Measurements from ENCODE around the gene BMP7. TPM values are rescaled to one million over a fixed set of nuclear protein-coding genes. Genes with fewer than 3 reads are reported as not detected.

BMP7 gene
- total and polyA plus RNA-seq, 9 of the 15 experiments (the other 6 are each of a cell fraction or from before 2014, with no cell fraction given), result 0.18 TPM; not detected in 8

DNA sequence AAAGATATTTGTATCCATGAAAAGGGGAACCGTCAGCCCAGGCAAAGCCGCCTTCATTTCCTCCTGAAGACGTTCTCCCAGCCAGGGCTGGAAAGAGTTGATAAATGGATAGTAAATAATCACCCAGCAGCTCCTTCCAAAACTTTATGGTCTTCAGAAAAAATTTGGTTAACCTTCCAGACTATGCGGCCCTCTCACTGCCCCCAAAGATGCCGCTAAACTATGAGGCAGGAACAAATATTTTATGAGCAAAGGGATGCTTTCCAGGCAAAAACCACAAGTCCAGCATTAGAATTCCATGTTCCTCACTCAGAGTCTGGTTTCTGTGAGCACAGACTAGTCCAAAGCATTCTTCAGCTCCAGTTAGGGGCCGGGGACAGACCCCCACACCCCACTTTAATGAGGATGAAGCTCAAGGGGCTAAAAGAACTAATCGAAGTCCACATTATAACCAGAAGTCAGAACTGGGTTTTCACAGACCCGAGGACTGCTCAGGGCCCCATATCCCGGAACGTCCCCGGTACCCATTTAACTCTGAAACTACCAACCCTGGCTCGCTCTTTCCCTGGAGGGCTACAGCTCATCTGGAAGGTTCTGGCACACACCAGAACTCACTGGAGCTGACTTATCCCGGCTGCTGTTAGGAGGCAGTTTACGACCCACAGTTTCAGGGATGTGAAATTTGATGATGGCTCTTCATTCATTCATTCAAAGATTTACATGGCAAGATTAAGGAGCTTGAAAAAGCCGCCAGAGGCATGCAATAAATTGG, 29.4 kb downstream of the BMP7 start:
- Histone ChIP-seq H3K4me2 (ENCODE audit: insufficient read depth, low read length) (no peak overlapping the region), H3K4me1 (replicated peaks in 1 of 2; ENCODE audit: control insufficient read depth in 2 of 2, insufficient read depth in 2 of 2, low read length in 2 of 2) (no peaks in the 10 kb centered on the region), H3K36me3 (ENCODE audit: control insufficient read depth, insufficient read depth, low read length) (no peaks in the 10 kb centered on the region), H3K4me3 (no peak overlapping the region), H4K20me1 (replicated peaks; ENCODE audit: control insufficient read depth, insufficient read depth, low read length) (no peaks in the 10 kb centered on the region), H3K9me1 (ENCODE audit: control insufficient read depth, insufficient read depth, low read length) (no peaks in the 10 kb centered on the region), H3K79me2 (ENCODE audit: control insufficient read depth, insufficient read depth, low read length) (no peaks in the 10 kb centered on the region), H3K27ac (ENCODE audit: extremely low read depth, low read depth, low read length) (no peak overlapping the region), H2AFZ (ENCODE audit: low read depth, low read length) (no peak overlapping the region), H3K27me3 (ENCODE audit: control insufficient read depth in 2 of 2, insufficient read depth in 2 of 2, low read length in 2 of 2) (peaks cover 0 to 32% of the 10 kb centered on the region in 2 experiments; a peak in 3 of 5 replicates), H3K9me3 (replicated peaks; ENCODE audit: control insufficient read depth, insufficient read depth, low read depth, low read length) (no peaks in the 10 kb centered on the region), H3K9ac (ENCODE audit: insufficient read depth in 1 of 2, low read depth in 2 of 2, low read length in 2 of 2) (no peak overlapping the region)
- no peak for TF ChIP-seq NR2F6 (CRISPR knock-in tag; IDR thresholded peaks at IDR 0.05)
- TF ChIP-seq, protein P1, sequence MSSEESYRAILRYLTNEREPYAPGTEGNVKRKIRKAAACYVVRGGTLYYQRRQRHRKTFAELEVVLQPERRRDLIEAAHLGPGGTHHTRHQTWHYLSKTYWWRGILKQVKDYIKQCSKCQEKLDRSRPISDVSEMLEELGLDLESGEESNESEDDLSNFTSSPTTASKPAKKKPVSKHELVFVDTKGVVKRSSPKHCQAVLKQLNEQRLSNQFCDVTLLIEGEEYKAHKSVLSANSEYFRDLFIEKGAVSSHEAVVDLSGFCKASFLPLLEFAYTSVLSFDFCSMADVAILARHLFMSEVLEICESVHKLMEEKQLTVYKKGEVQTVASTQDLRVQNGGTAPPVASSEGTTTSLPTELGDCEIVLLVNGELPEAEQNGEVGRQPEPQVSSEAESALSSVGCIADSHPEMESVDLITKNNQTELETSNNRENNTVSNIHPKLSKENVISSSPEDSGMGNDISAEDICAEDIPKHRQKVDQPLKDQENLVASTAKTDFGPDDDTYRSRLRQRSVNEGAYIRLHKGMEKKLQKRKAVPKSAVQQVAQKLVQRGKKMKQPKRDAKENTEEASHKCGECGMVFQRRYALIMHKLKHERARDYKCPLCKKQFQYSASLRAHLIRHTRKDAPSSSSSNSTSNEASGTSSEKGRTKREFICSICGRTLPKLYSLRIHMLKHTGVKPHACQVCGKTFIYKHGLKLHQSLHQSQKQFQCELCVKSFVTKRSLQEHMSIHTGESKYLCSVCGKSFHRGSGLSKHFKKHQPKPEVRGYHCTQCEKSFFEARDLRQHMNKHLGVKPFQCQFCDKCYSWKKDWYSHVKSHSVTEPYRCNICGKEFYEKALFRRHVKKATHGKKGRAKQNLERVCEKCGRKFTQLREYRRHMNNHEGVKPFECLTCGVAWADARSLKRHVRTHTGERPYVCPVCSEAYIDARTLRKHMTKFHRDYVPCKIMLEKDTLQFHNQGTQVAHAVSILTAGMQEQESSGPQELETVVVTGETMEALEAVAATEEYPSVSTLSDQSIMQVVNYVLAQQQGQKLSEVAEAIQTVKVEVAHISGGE (CRISPR knock-in tag; IDR thresholded peaks at IDR 0.05), result peak in 1 of 3 experiments; percentile 83; a peak in 2 of 6 replicates
- in situ Hi-C loops (cut with MboI), result no loop called here
- CTCF ChIA-PET (ENCODE audit: low intra/inter-chr PET ratio), result no interaction called here
- no TSS peak for BruUV-seq (replicated peaks)
- POLR2A ChIA-PET, result interaction anchor here (1.1 to 1.3 kb wide), 2 partner anchors 10 to 23 kb away, joined by 3 read pairs; no protein-coding TSS in a partner anchor
- under 1% methylated on average over 15 of the region's 15 CpGs for WGBS (ENCODE audit: insufficient coverage, low coverage, missing lambda C conversion rate)
- DNase-seq (ENCODE audit: extremely low read depth in 1 of 4, low spot score in 3 of 4) (no peak), ATAC-seq (no peak), FAIRE-seq (no peak)
- intact Hi-C loops (cut with micrococcal nuclease), result no loop called here

Measured in K562 (cell line).